Measurements from ENCODE around the gene IGF2BP2.

IGF2BP2 gene

GRCh38 chr3:185864767-185865166 lies 39.9 kb upstream of the IGF2BP2 start:
- TF ChIP-seq, protein P1, sequence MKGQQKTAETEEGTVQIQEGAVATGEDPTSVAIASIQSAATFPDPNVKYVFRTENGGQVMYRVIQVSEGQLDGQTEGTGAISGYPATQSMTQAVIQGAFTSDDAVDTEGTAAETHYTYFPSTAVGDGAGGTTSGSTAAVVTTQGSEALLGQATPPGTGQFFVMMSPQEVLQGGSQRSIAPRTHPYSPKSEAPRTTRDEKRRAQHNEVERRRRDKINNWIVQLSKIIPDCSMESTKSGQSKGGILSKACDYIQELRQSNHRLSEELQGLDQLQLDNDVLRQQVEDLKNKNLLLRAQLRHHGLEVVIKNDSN (IDR thresholded peaks at IDR 0.05), result no peak
- TF ChIP-seq TCF12 (IDR thresholded peaks at IDR 0.05; ENCODE audit: low read depth), result no peak
- no peak for TF ChIP-seq MAX (IDR thresholded peaks at IDR 0.05)

GRCh38 chr3:185862920-185863319 lies 38.1 kb upstream of the IGF2BP2 start:
- TF ChIP-seq MAX (IDR thresholded peaks at IDR 0.05) (no peak), ZBTB7A (IDR thresholded peaks at IDR 0.05; ENCODE audit: low read depth) (no peak), RAD21 (IDR thresholded peaks at IDR 0.05; ENCODE audit: low read depth) (no peak), NFIC (IDR thresholded peaks at IDR 0.05) (no peak), EP300 (IDR thresholded peaks at IDR 0.05; ENCODE audit: borderline replicate concordance) (no peak), YY1 (IDR thresholded peaks at IDR 0.05; ENCODE audit: low read depth) (no peak), TCF12 (IDR thresholded peaks at IDR 0.05; ENCODE audit: low read depth) (no peak), FOXM1 (IDR thresholded peaks at IDR 0.05; ENCODE audit: borderline replicate concordance, low read depth) (no peak)

DNA sequence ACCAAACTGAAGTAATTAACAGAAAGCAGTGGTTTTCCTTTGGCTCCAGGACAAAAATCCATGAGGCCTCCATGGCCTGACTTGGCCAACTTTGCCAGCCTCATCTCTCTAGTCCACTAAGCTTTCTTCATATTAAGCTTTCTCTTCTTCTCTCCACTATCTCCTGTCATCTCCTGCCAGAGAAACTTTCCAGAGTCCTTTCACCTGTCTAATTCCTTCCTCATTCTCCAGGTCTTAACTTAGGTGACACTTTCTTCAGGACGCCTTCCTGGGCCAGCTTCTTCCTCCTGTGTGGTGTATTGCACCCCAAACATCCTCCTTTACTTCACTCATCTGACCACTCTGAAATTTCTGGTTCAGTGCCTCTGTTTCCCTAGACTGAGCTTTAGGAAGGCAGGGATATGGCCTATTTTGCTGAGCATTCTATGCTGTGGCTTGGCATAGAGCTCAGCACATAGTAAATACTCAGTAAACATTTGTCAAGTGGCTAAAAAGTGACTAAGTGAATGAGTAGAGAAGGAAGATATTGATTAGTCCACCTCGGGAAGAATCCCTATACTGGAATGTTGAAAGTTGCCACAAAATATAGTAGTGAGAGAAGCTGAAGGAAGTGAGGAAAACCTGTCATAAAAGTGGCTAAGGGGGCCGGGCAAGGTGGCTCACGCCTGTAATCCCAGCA lies 34.6 kb upstream of the IGF2BP2 start:
- TF ChIP-seq TEAD4 (IDR thresholded peaks at IDR 0.05) (no peak), YY1 (IDR thresholded peaks at IDR 0.05; ENCODE audit: low read depth) (no peak), CREB1 (IDR thresholded peaks at IDR 0.05; ENCODE audit: low read depth) (no peak), EGR1 (IDR thresholded peaks at IDR 0.05) (no peak), EP300 (IDR thresholded peaks at IDR 0.05; ENCODE audit: borderline replicate concordance) (no peak), MAX (IDR thresholded peaks at IDR 0.05) (no peak)
- TF ChIP-seq, protein P2, sequence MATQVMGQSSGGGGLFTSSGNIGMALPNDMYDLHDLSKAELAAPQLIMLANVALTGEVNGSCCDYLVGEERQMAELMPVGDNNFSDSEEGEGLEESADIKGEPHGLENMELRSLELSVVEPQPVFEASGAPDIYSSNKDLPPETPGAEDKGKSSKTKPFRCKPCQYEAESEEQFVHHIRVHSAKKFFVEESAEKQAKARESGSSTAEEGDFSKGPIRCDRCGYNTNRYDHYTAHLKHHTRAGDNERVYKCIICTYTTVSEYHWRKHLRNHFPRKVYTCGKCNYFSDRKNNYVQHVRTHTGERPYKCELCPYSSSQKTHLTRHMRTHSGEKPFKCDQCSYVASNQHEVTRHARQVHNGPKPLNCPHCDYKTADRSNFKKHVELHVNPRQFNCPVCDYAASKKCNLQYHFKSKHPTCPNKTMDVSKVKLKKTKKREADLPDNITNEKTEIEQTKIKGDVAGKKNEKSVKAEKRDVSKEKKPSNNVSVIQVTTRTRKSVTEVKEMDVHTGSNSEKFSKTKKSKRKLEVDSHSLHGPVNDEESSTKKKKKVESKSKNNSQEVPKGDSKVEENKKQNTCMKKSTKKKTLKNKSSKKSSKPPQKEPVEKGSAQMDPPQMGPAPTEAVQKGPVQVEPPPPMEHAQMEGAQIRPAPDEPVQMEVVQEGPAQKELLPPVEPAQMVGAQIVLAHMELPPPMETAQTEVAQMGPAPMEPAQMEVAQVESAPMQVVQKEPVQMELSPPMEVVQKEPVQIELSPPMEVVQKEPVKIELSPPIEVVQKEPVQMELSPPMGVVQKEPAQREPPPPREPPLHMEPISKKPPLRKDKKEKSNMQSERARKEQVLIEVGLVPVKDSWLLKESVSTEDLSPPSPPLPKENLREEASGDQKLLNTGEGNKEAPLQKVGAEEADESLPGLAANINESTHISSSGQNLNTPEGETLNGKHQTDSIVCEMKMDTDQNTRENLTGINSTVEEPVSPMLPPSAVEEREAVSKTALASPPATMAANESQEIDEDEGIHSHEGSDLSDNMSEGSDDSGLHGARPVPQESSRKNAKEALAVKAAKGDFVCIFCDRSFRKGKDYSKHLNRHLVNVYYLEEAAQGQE (IDR thresholded peaks at IDR 0.05; ENCODE audit: low read depth), result no peak

DNA sequence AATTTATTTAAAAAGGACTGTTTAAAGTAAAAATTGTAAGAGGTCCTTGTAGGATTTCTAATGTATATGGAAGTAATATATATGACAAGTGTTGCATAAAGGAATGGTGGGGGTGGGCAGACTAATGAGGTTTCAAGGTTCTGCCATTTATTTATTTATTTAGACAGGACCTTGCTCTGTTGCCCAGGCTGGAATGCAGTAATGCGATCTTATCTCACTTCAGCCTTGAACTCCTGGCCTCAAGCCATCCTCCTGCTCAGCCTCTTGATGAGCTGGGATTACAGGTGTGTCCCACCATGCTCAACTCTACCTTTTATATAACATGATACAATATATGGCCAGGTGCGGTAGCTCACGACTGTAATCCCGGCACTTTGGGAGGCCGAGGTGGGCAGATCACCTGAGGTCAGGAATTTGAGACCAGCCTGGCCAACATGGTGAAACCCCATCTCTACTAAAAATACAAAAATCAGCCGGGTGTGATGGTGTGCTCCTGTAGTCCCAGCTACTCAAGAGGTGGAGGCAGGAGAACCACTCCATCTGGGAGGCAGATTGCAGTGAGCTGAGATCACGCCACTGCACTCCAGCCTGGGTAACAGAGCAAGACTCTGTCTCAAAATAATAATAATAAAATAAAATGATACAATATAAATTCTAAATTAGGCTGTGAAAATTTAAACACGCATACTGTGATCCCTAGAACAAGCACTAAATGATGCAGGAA lies 33.8 kb upstream of the IGF2BP2 start:
- TF ChIP-seq MAX (IDR thresholded peaks at IDR 0.05) (no peak), ZBTB7A (IDR thresholded peaks at IDR 0.05; ENCODE audit: low read depth) (no peak), EGR1 (IDR thresholded peaks at IDR 0.05) (no peak), YY1 (IDR thresholded peaks at IDR 0.05; ENCODE audit: low read depth) (no peak), NFIC (IDR thresholded peaks at IDR 0.05) (no peak), TEAD4 (IDR thresholded peaks at IDR 0.05) (no peak), TCF12 (IDR thresholded peaks at IDR 0.05; ENCODE audit: low read depth) (no peak), RAD21 (IDR thresholded peaks at IDR 0.05; ENCODE audit: low read depth) (no peak), CREB1 (IDR thresholded peaks at IDR 0.05; ENCODE audit: low read depth) (no peak), TAF1 (IDR thresholded peaks at IDR 0.05; ENCODE audit: low read depth) (no peak)
- TF ChIP-seq, protein P1 (IDR thresholded peaks at IDR 0.05), result no peak
- TF ChIP-seq, protein P2 (IDR thresholded peaks at IDR 0.05; ENCODE audit: low read depth), result no peak

DNA sequence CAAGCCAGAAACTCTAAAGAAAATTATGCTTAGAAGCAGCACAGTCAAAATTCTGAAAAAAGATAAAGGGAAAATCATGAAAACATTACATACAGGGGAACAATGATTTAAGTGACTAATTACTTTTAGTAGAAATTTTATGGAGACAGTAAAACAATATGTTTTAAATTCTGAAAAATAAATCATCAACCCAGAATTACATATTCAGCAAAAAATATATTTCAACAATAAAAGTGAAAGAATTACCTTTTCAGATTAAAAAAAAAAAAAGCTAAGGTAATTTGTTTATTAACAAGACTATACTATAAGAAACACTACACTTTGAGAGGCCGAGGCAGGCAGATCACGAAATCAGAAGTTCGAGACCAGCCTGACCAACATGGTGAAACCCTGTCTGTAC lies 32.4 kb upstream of the IGF2BP2 start:
- TF ChIP-seq YY1 (IDR thresholded peaks at IDR 0.05; ENCODE audit: low read depth) (no peak), TEAD4 (IDR thresholded peaks at IDR 0.05) (no peak), TCF12 (IDR thresholded peaks at IDR 0.05; ENCODE audit: low read depth) (no peak)

GRCh38 chr3:185856652-185857051 lies 31.8 kb upstream of the IGF2BP2 start:
- TF ChIP-seq CREB1 (IDR thresholded peaks at IDR 0.05; ENCODE audit: low read depth) (no peak), TAF1 (IDR thresholded peaks at IDR 0.05; ENCODE audit: low read depth) (no peak), MAX (IDR thresholded peaks at IDR 0.05) (no peak), NFIC (IDR thresholded peaks at IDR 0.05) (no peak), YY1 (IDR thresholded peaks at IDR 0.05; ENCODE audit: low read depth) (no peak), RAD21 (IDR thresholded peaks at IDR 0.05; ENCODE audit: low read depth) (no peak), ZBTB7A (IDR thresholded peaks at IDR 0.05; ENCODE audit: low read depth) (no peak), EGR1 (IDR thresholded peaks at IDR 0.05) (no peak), TCF12 (IDR thresholded peaks at IDR 0.05; ENCODE audit: low read depth) (no peak), TEAD4 (IDR thresholded peaks at IDR 0.05) (no peak), CEBPB (IDR thresholded peaks at IDR 0.05) (no peak), FOXM1 (IDR thresholded peaks at IDR 0.05; ENCODE audit: borderline replicate concordance, low read depth) (no peak), EP300 (IDR thresholded peaks at IDR 0.05; ENCODE audit: borderline replicate concordance) (no peak)
- TF ChIP-seq, protein P2 (IDR thresholded peaks at IDR 0.05; ENCODE audit: low read depth), result no peak
- TF ChIP-seq, protein P1 (IDR thresholded peaks at IDR 0.05), result no peak

Measured in Ishikawa (cell line).